IPS-20b (cell line): ENCODE results near the gene STEAP4.
A peak's percentile ranks its signal among the peaks of the same experiment; 100 is the strongest.

ENCODE experiments used
- H3K27ac ChIP-seq: one replicate; pipeline ENCODE4 v1.5.1; 2013; ENCODE audit warnings: low read length
- H3K27me3 ChIP-seq: 2 replicates; pipeline ENCODE4 v1.6.1; 2013; ENCODE audit warnings: mild to moderate bottlenecking, low read length, inconsistent platforms; ENCODE audit not compliant: insufficient read depth
- H3K36me3 ChIP-seq: 2 replicates; pipeline ENCODE4 v1.6.1; 2013; ENCODE audit warnings: low read depth, mild to moderate bottlenecking, inconsistent platforms, low read length, moderate library complexity; ENCODE audit not compliant: insufficient read depth
- H3K4me1 ChIP-seq: 2 replicates; pipeline ENCODE4 v1.6.1; 2013; ENCODE audit warnings: mild to moderate bottlenecking, control low read depth, inconsistent platforms, low read length, moderate library complexity; ENCODE audit not compliant: insufficient read depth
- H3K4me3 ChIP-seq: 2 replicates; pipeline ENCODE4 v1.5.1; 2013; ENCODE audit warnings: mild to moderate bottlenecking, low read length, inconsistent platforms
- H3K9ac ChIP-seq: 2 replicates; pipeline ENCODE4 v1.6.1; 2013; ENCODE audit warnings: low read depth, mild to moderate bottlenecking, inconsistent platforms, low read length, moderate library complexity
- H3K9me3 ChIP-seq: 2 replicates; pipeline ENCODE4 v1.6.1; 2013; ENCODE audit warnings: mild to moderate bottlenecking, low read depth, low read length, inconsistent platforms; ENCODE audit not compliant: insufficient read depth

Gene STEAP4

DNA sequence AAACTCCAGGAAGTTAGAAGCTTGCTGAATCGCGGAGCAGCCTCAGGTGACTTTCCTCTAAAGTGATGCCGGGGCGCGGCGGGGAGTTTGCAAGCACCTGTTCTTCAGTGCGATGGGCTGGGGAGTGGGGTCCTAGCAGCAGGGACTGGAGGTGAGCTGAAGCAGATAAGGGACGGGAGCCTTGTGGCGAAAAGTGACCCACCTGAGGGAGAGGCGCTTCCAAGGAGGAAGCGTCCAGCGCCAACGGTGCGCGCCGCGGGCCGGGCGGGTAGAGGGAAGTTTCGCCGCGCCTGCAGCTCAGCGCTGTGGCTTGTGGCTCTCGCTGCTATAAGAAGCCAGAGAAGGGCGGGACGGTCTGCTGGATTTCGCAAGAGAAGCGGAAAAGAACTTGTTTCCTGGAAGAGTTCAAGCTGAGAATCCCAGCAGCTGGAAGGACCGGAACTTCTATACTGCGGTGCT, at the start of gene STEAP4:
TSS of gene STEAP4 (minus strand) at position 305 of the 459 bp plus-strand sequence. CDS start 22,625 bp downstream, outside the sequence.
- H3K4me3 ChIP-seq: peak within 1 kb of the TSS; percentile 70

DNA sequence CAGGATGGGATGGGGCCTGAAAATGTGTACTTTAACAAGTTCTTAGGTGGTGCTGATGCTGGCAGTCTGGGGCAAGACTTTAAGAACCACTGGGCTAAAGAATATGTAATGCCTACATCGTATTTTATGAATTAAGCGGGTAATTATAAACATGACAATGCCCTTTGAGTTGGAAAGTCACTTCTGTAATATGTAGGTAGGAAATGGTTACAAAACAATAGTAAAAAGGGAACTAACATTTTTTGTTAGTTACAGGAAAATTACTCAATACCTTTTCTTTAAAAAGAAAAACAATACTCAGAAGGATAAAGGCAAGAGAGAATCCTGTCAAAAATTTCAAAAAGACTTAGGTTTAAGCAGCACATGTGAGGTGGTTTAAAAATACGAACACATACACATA, 48.3 kb upstream of the STEAP4 start:
- no peak overlapping the region for H3K4me3 ChIP-seq
- no peaks in the 10 kb centered on the region for H3K9me3 ChIP-seq
- no peak overlapping the region for H3K9ac ChIP-seq
- no peak overlapping the region for H3K27ac ChIP-seq
- no peaks in the 10 kb centered on the region for H3K36me3 ChIP-seq
- no peaks in the 10 kb centered on the region for H3K27me3 ChIP-seq
- no peaks in the 10 kb centered on the region for H3K4me1 ChIP-seq

More for the DNA sequence above, at the start of gene STEAP4:
- Histone ChIP-seq H3K9ac (peak within 1 kb of the TSS; percentile 29; the same call in 1 of the 2 replicates), H3K27me3 (peaks cover 29% of the 10 kb centered on the region), H3K9me3 (no peaks in the 10 kb centered on the region), H3K27ac (no peak within 1 kb of the TSS), H3K4me1 (no peaks in the 10 kb centered on the region), H3K36me3 (no peaks in the 10 kb centered on the region)

DNA sequence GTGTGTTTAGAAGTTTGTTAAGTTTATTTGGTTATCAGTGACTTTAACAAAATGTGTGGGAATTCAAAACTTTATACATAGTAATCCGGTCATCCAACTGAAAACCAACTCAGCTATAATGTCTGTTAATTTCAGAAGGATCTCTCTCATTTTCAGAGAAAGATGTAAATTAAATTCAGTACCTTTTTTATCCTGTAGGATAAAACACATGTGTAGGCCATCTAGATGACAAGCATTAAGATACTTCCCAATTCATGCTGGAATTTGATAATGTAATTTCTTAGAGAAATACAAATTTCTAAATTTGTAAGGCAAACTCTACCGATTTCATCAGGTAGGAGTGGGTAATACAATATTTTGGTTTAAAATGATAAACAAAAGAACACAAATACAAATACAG, 43.4 kb upstream of the STEAP4 start:
- Histone ChIP-seq H3K36me3 (no peaks in the 10 kb centered on the region), H3K4me3 (no peak overlapping the region), H3K27me3 (no peaks in the 10 kb centered on the region), H3K4me1 (peaks cover 4% of the 10 kb centered on the region; the same call in 1 of the 2 replicates), H3K27ac (no peak overlapping the region), H3K9ac (no peak overlapping the region), H3K9me3 (no peaks in the 10 kb centered on the region)

DNA sequence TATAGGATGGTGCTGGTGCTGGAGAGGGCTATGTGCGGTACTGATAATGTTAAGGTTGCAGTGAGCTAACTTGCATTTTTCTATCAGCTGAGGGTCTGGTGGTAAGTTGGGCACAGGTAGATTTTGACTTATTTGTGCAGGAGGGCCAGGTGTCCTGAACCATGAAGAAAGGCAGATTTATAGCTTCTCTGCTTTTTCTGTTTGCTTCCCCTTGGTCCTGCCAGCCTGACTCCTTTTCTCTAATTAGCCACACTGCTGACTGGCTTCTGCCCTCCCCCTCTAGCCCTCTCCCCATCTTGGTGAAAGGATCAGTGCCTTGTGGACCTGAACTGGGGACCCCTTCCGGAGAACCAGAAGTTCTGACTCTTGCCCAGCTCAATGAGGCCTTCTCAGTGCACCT, 40.8 kb upstream of the STEAP4 start:
- H3K4me3 ChIP-seq: no peak overlapping the region
- no peaks in the 10 kb centered on the region for H3K36me3 ChIP-seq
- no peaks in the 10 kb centered on the region for H3K27me3 ChIP-seq
- no peak overlapping the region for H3K27ac ChIP-seq
- H3K9ac ChIP-seq: no peak overlapping the region
- H3K9me3 ChIP-seq: no peaks in the 10 kb centered on the region
- peaks cover 4% of the 10 kb centered on the region; the same call in 1 of the 2 replicates for H3K4me1 ChIP-seq

DNA sequence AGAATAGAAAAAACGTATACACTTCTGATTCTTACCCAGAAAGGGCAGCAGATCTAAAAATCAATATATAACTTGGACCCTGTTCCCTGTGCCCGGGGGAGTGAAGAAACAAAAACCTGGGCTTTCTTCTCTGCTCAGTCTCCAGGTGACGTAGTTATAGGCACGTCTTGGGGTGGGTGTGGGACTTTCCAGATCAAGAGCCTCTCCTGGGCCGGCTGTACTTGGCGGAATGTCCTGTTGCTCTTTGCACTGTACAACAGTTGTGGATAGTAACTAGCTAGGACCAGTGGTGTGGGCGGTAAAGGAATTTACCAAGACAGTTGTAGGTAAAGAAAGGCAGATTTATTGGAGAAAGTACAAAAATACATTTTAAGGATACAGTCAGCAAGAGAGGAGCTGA, 40.4 kb upstream of the STEAP4 start:
- no peaks in the 10 kb centered on the region for H3K36me3 ChIP-seq

DNA sequence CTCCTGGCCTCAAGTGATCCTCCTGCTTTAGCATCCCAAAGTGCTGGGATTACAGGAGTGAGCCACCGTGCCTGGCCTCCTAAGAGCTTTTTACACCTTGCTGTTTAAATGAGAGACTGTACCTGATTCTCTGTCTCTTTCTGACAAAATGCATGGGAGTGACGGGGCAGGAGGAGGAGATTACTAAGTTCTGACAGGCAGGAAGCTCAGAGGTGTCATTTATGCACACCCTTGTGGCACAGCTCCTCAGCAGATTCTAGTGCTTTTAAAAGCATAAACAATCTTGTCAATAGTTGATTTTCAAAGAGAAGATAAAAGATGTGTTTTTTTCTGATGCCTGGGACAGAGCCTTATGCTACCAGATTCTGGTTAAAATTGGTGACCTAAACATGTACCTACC, 39.7 kb upstream of the STEAP4 start:
- H3K27ac ChIP-seq: no peak overlapping the region
- H3K9me3 ChIP-seq: no peaks in the 10 kb centered on the region
- H3K4me3 ChIP-seq: no peak overlapping the region
- H3K27me3 ChIP-seq: no peaks in the 10 kb centered on the region
- peaks cover 4% of the 10 kb centered on the region; the same call in 1 of the 2 replicates for H3K4me1 ChIP-seq
- no peaks in the 10 kb centered on the region for H3K36me3 ChIP-seq
- no peak overlapping the region for H3K9ac ChIP-seq

More for the DNA sequence above, 40.4 kb upstream of the STEAP4 start:
- H3K4me1 ChIP-seq: peaks cover 4% of the 10 kb centered on the region; the same call in 1 of the 2 replicates
- H3K27ac ChIP-seq: no peak overlapping the region
- no peak overlapping the region for H3K4me3 ChIP-seq
- H3K9me3 ChIP-seq: no peaks in the 10 kb centered on the region
- no peak overlapping the region for H3K9ac ChIP-seq
- H3K27me3 ChIP-seq: no peaks in the 10 kb centered on the region

DNA sequence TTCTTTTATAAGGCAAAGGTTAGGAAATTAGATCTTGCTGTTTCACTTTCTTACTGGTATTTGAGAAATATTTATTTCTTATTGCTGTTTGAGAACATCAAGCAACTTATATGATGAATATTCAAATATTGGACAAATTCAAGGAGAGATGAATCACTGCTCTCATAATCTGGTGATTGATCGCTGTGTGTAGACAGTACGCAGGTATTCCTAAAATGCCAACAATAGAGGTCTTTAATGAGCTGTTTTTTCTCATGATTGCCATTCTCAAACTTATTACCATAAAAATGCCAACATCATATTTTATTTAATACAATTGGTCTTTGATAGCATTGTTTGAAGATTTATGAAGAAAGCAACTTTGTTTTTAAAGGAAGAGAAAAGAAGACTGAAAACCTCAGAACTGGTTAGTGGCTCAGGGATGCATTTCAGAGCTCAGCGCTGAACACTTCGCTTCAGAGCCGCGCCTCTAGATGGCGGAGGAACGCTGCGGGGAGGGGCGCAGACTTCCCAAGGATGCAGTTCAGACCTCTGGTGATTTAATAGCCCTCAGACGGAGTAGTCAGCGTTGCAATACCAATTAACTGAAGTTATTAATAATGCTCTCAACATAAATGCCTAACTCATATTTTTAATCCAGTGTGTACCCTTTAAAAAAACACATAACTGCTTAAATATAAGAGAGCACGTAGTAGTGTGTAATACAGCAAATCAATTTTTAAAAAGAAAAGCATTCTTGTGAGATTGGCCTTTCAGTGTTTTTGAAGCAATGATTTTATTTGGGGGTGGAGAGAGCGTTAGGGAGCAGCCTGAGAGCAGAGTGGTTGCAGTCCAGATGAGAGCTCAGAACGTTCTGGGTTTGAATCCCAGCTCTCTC, 38.5 kb upstream of the STEAP4 start:
- Histone ChIP-seq H3K4me1 (peaks cover 4% of the 10 kb centered on the region; the same call in 1 of the 2 replicates), H3K27ac (no peak overlapping the region), H3K36me3 (no peaks in the 10 kb centered on the region), H3K27me3 (no peaks in the 10 kb centered on the region), H3K9me3 (no peaks in the 10 kb centered on the region), H3K4me3 (no peak overlapping the region), H3K9ac (no peak overlapping the region)

DNA sequence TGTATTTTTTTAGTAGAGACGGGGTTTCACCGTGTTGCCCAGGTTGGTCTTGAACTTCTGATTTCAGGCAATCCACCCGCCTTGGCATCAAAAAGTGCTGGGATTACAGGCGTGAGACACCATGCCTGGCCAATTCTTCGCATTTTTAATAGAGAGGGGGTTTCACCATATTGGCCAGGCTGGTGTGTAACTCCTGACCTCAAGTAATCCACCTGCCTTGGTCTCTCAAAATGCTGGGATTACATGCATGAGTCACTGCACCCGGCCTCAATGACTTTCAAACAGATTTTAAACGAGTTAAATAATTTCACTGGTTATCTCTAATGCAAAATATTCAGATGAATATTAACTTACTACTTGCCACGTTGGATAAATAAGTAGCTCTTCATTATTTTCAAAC, 37.6 kb upstream of the STEAP4 start:
- H3K4me1 ChIP-seq: peaks cover 4% of the 10 kb centered on the region; the same call in 1 of the 2 replicates
- H3K9ac ChIP-seq: no peak overlapping the region
- no peaks in the 10 kb centered on the region for H3K36me3 ChIP-seq
- H3K4me3 ChIP-seq: no peak overlapping the region
- H3K9me3 ChIP-seq: no peaks in the 10 kb centered on the region
- no peak overlapping the region for H3K27ac ChIP-seq
- no peaks in the 10 kb centered on the region for H3K27me3 ChIP-seq

DNA sequence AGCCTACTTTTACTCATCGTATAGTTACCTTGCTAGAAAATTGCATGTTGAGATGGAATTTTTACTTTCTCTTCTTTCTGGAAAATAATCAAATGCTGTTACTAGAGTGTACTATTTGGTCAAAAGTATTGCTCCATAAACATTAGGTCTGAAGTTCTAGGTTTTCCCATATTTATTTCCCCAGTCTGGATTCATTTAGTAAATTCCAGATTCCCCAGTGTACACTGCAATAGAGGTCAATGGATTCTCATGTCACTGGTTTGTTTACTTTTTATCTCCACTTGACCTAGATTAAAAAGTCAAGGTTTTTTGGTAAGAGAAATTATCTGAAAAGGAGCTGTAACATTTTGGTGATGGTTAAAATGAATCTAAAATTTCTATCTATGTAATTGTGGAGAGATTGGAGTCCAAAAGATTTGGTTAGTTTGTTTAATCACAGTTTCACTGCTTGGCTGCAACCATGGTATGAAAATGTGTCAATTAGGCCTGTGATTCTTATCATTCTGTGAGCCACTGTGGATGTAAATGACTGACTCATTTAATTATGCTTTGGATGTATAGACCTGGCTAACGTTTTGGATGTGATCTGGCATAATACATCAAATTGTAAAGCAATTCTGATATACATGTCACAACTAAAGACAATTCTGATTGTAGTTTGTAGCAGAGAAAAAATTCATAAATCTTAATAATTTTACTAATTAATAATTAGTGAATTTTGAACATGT, 32.7 kb upstream of the STEAP4 start:
- H3K36me3 ChIP-seq: no peaks in the 10 kb centered on the region
- H3K9ac ChIP-seq: no peak overlapping the region
- no peaks in the 10 kb centered on the region for H3K27me3 ChIP-seq
- no peak overlapping the region for H3K27ac ChIP-seq
- no peaks in the 10 kb centered on the region for H3K9me3 ChIP-seq
- no peak overlapping the region for H3K4me3 ChIP-seq
- H3K4me1 ChIP-seq: no peaks in the 10 kb centered on the region

DNA sequence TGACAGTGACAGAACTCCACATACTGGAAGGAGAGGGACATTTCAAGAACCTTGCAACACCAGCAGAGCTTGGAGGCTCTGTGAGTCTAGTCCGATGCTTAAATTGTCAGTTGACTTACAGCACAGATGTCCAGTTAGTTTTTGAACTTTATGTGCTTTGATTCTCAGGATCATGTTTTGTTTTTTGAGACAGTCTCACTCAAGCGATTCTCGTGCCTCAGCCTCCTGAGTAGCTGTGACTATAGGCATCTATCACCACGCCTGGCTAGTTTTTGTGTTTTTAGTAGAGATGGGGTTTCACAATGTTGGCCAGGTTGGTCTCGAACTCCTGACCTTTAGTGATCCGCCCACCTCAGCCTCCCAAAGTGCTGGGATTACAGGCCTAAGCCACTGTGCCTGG, 31.8 kb upstream of the STEAP4 start:
- no peaks in the 10 kb centered on the region for H3K27me3 ChIP-seq
- H3K27ac ChIP-seq: no peak overlapping the region
- no peaks in the 10 kb centered on the region for H3K36me3 ChIP-seq
- H3K9ac ChIP-seq: no peak overlapping the region
- no peaks in the 10 kb centered on the region for H3K9me3 ChIP-seq
- no peak overlapping the region for H3K4me3 ChIP-seq
- no peaks in the 10 kb centered on the region for H3K4me1 ChIP-seq

DNA sequence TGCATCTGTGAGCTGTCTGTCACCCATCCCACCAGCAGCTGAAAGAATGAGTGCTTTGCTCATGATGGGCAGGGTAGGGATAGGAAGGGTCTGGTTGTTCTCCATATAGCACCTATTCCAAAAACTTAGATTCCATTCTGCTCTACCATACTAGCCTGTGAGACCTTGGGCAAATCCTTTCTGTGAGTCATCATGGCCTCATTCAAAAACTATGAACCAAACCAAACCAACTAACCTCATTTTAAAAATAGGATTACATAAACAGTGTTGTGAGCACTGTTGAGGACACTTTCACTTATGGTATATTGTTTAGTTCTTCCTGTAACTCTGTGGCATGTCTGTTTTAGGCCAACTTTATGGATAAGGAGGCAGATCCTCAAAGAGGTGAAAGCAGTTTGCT, 30.9 kb upstream of the STEAP4 start:
- Histone ChIP-seq H3K9ac (no peak overlapping the region), H3K36me3 (no peaks in the 10 kb centered on the region), H3K4me1 (no peaks in the 10 kb centered on the region), H3K4me3 (no peak overlapping the region), H3K27ac (no peak overlapping the region), H3K27me3 (no peaks in the 10 kb centered on the region), H3K9me3 (no peaks in the 10 kb centered on the region)
